Fibroblast of lung (primary cell): Measurements from ENCODE around the gene SMG6. TPM values are rescaled to one million over a fixed set of nuclear protein-coding genes. Genes with fewer than 3 reads are reported as not detected.
"Not testable (repeated sequence)": the region's sequence is repeated elsewhere in the genome, so short reads cannot be mapped to it uniquely, and the experiment has no call there.

Experiments used
- DNase-seq, 2 donors: peaks; one replicate each; pipeline versions ENCODE4 v3.0.0 to v3.0.0-alpha.2; 2010; ENCODE audit warnings: low read depth in 2 of 2
- H2AFZ ChIP-seq: 2 replicates; pipeline ENCODE4 v1.5.1; 2012; ENCODE audit warnings: low read length, control low read depth, inconsistent platforms
- H3K27ac ChIP-seq: 2 replicates; pipeline ENCODE4 v1.5.1; 2011; ENCODE audit warnings: low read length, control low read depth; ENCODE audit not compliant: insufficient read depth
- H3K27me3 ChIP-seq: 2 replicates; pipeline ENCODE4 v1.5.1; 2011; ENCODE audit warnings: mild to moderate bottlenecking, low read length; ENCODE audit not compliant: control insufficient read depth, insufficient read depth
- H3K36me3 ChIP-seq: 2 replicates; pipeline ENCODE4 v1.5.1; 2011; ENCODE audit warnings: low read length; ENCODE audit not compliant: control insufficient read depth, insufficient read depth
- H3K4me1 ChIP-seq: 2 replicates; pipeline ENCODE4 v1.5.1; 2011; ENCODE audit warnings: low read length; ENCODE audit not compliant: control insufficient read depth, insufficient read depth; ENCODE audit errors: extremely low read depth
- H3K4me2 ChIP-seq: 2 replicates; pipeline ENCODE4 v1.5.1; 2011; ENCODE audit warnings: low read length, control low read depth; ENCODE audit not compliant: insufficient read depth; ENCODE audit errors: extremely low read depth
- H3K4me3 ChIP-seq, 4 experiments: fragments of 200-600 bp in 1 of 4; sonication (generic) in 1 of 4; replicated peaks in 1 of 4; 2 replicates each; pipeline ENCODE4 v1.5.1; 2011 to 2016; ENCODE audit warnings: low read length in 4 of 4, low read depth in 3 of 4, mild to moderate bottlenecking in 3 of 4, control low read depth in 2 of 4, inconsistent platforms in 1 of 4, mixed read lengths in 1 of 4; ENCODE audit not compliant: insufficient read depth in 1 of 4; ENCODE audit errors: control extremely low read depth in 1 of 4
- H3K79me2 ChIP-seq: 2 replicates; pipeline ENCODE4 v1.5.1; 2012; ENCODE audit warnings: mild to moderate bottlenecking, low read length, inconsistent platforms; ENCODE audit not compliant: control insufficient read depth, insufficient read depth
- H3K9ac ChIP-seq: 2 replicates; pipeline ENCODE4 v1.5.1; 2011; ENCODE audit warnings: mild to moderate bottlenecking, low read length, control low read depth; ENCODE audit not compliant: insufficient read depth
- H3K9me3 ChIP-seq: 2 replicates; pipeline ENCODE4 v1.5.1; 2012; ENCODE audit warnings: low read depth, low read length; ENCODE audit not compliant: control insufficient read depth, insufficient read depth
- H4K20me1 ChIP-seq: 2 replicates; pipeline ENCODE4 v1.5.1; 2011; ENCODE audit warnings: low read length; ENCODE audit not compliant: control insufficient read depth, insufficient read depth; ENCODE audit errors: extremely low read depth
- CTCF ChIP-seq, 2 donors: IDR thresholded peaks in 1 of 2; conservative IDR thresholded peaks in 1 of 2; 1 replicate in 1 of 2; 2 replicates in 1 of 2; pipeline ENCODE4 v1.5.1; 2011 to 2012; ENCODE audit warnings: low read length in 2 of 2, control low read depth in 1 of 2, inconsistent platforms in 1 of 2, low read depth in 1 of 2, mild to moderate bottlenecking in 1 of 2
- EZH2 ChIP-seq: IDR thresholded peaks from 2 replicates; pipeline ENCODE4 v1.5.1; 2012; ENCODE audit warnings: low read length, control low read depth, mild to moderate bottlenecking; ENCODE audit errors: missing control alignments
- polyA plus RNA-seq, 2 donors: library from polyadenylated mRNA; depleted of rRNA in 1 of 2; stranded (reverse) in 1 of 2; unstranded in 1 of 2; fragments of >200 nt; gene quantifications; 2 replicates each; pipeline ENCODE4 v1.2.1, GENCODE V29; 2011 to 2012; ENCODE audit warnings: missing spikeins in 1 of 2
- total RNA-seq: library from RNA; depleted of rRNA; stranded (reverse); fragments of >200 nt; gene quantifications from 2 replicates; pipeline ENCODE4 v1.2.1, GENCODE V29; 2014

Gene SMG6
- total and polyA plus RNA-seq, 2 donors (not counting 1 experiment from before 2014, with no cell fraction given) = 14.7 to 29.9 TPM

GRCh38 chr17:2172077-2172851 is 131.3 kb downstream of the SMG6 start:
- TF ChIP-seq EZH2 (no peak), CTCF (conservative IDR thresholded peaks at IDR 0.05 in 1 of 2, IDR thresholded peaks at IDR 0.05 in 1 of 2; ENCODE audit: low read depth in 1 of 2, low read length in 2 of 2) (no peak)
- Histone ChIP-seq H3K4me2 (peak overlapping the region; percentile 92), H2AFZ (no peak overlapping the region), H3K27me3 (no peaks in the 10 kb centered on the region), H4K20me1 (no peaks in the 10 kb centered on the region), H3K36me3 (peaks cover 3% of the 10 kb centered on the region), H3K4me1 (peaks cover 47% of the 10 kb centered on the region), H3K27ac (peak overlapping the region; percentile 96), H3K9me3 (no peaks in the 10 kb centered on the region), H3K79me2 (no peaks in the 10 kb centered on the region), H3K9ac (peak overlapping the region; percentile 66), H3K4me3 (peak overlapping the region; percentile 27 to 40 (median 32))
- peak; percentile 100 for DNase-seq

GRCh38 chr17:2171702-2172076 is 131.9 kb downstream of the SMG6 start:
- Histone ChIP-seq H3K4me1 (peaks cover 41% of the 10 kb centered on the region), H3K36me3 (peaks cover 3% of the 10 kb centered on the region), H3K9me3 (no peaks in the 10 kb centered on the region), H3K4me3 (peak overlapping the region; percentile 27 to 40 (median 32)), H4K20me1 (no peaks in the 10 kb centered on the region), H3K27ac (peak overlapping the region; percentile 96), H2AFZ (no peak overlapping the region), H3K9ac (peak overlapping the region; percentile 66), H3K79me2 (no peaks in the 10 kb centered on the region), H3K27me3 (no peaks in the 10 kb centered on the region), H3K4me2 (peak overlapping the region; percentile 92)
- no peak for DNase-seq
- TF ChIP-seq EZH2 = no peak
- no peak for TF ChIP-seq CTCF (conservative IDR thresholded peaks at IDR 0.05 in 1 of 2, IDR thresholded peaks at IDR 0.05 in 1 of 2; ENCODE audit: low read depth in 1 of 2, low read length in 2 of 2)

GRCh38 chr17:2170023-2170422 is 133.6 kb downstream of the SMG6 start:
- no peak overlapping the region for H3K4me3 ChIP-seq
- H3K4me1 ChIP-seq = peaks cover 25% of the 10 kb centered on the region
- H4K20me1 ChIP-seq = no peaks in the 10 kb centered on the region
- H3K27me3 ChIP-seq = no peaks in the 10 kb centered on the region
- H2AFZ ChIP-seq = no peak overlapping the region
- H3K9ac ChIP-seq = no peak overlapping the region
- H3K27ac ChIP-seq = no peak overlapping the region
- no peaks in the 10 kb centered on the region for H3K79me2 ChIP-seq
- DNase-seq = no peak
- H3K36me3 ChIP-seq = peaks cover 3% of the 10 kb centered on the region
- H3K4me2 ChIP-seq = no peak overlapping the region
- peak in 1 of 2 donors; percentile 12 for TF ChIP-seq CTCF (conservative IDR thresholded peaks at IDR 0.05 in 1 of 2, IDR thresholded peaks at IDR 0.05 in 1 of 2; ENCODE audit: low read depth in 1 of 2, low read length in 2 of 2)
- no peak for TF ChIP-seq EZH2
- H3K9me3 ChIP-seq = no peaks in the 10 kb centered on the region

- peak in 1 of 2 donors; percentile 67 for DNase-seq
- H3K9me3 ChIP-seq, H4K20me1 ChIP-seq, H3K4me3 ChIP-seq, H3K27me3 ChIP-seq, H3K4me1 ChIP-seq, H3K9ac ChIP-seq, H2AFZ ChIP-seq, H3K36me3 ChIP-seq, H3K4me2 ChIP-seq, H3K27ac ChIP-seq, H3K79me2 ChIP-seq: not testable (repeated sequence)
Measured at GRCh38 chr17:2165723-2166122, 137.9 kb downstream of the SMG6 start.
